Measurements from ENCODE around the gene PNPT1. TPM values are rescaled to one million over a fixed set of nuclear protein-coding genes. Genes with fewer than 3 reads are reported as not detected.
A peak's percentile ranks its signal among the peaks of the same experiment; 100 is the strongest.

Gene PNPT1
- total and polyA plus RNA-seq, 4 donors, result 9.4 to 23.3 (median 16.3) TPM

- H3K9me3 ChIP-seq (ENCODE audit: control insufficient read depth in 4 of 4, insufficient read depth in 3 of 4, low read length in 3 of 4), result no peaks in the 10 kb centered on the region
- H3K27me3 ChIP-seq (ENCODE audit: control insufficient read depth in 3 of 3, insufficient read depth in 3 of 3, low read length in 2 of 3), result no peaks in the 10 kb centered on the region
- no peaks in the 10 kb centered on the region for H3K36me3 ChIP-seq (ENCODE audit: control insufficient read depth in 4 of 4, insufficient read depth in 4 of 4, low read length in 4 of 4)
- no peak overlapping the region for H3K27ac ChIP-seq (ENCODE audit: low read depth in 1 of 2, low read length in 1 of 2)
- DNase-seq, result no peak
- H3K9ac ChIP-seq (ENCODE audit: insufficient read depth in 1 of 2, low read length in 2 of 2), result no peak overlapping the region
- H3K4me3 ChIP-seq, result no peak overlapping the region
- TF ChIP-seq CTCF (IDR thresholded peaks at IDR 0.05; ENCODE audit: control extremely low read depth, extremely low read depth), result no peak
- H3K4me1 ChIP-seq (ENCODE audit: control insufficient read depth in 5 of 5, insufficient read depth in 5 of 5, low read length in 5 of 5), result peaks cover 0 to 3% (median 0%) of the 10 kb centered on the region in 5 donors
- ATAC-seq (ENCODE audit: insufficient read depth, low FRiP score), result no peak
- WGBS, 2 donors, result 20 to 45% methylated on average over 1 of the region's 1 CpG
These were observed 39.7 kb upstream of the PNPT1 start for GRCh38 chr2:55733335-55733734.

- no peaks in the 10 kb centered on the region for H3K36me3 ChIP-seq (ENCODE audit: control insufficient read depth in 4 of 4, insufficient read depth in 4 of 4, low read length in 4 of 4)
- 62 to 74% methylated on average over 4 of the region's 4 CpGs for WGBS, 2 donors
- H3K9ac ChIP-seq (ENCODE audit: insufficient read depth in 1 of 2, low read length in 2 of 2), result no peak overlapping the region
- peaks cover 0 to 3% (median 0%) of the 10 kb centered on the region in 5 donors for H3K4me1 ChIP-seq (ENCODE audit: control insufficient read depth in 5 of 5, insufficient read depth in 5 of 5, low read length in 5 of 5)
- no peak overlapping the region for H3K27ac ChIP-seq (ENCODE audit: low read depth in 1 of 2, low read length in 1 of 2)
- no peak overlapping the region for H3K4me3 ChIP-seq
- ATAC-seq (ENCODE audit: insufficient read depth, low FRiP score) (no peak), DNase-seq (no peak)
- no peaks in the 10 kb centered on the region for H3K9me3 ChIP-seq (ENCODE audit: control insufficient read depth in 4 of 4, insufficient read depth in 3 of 4, low read length in 3 of 4)
- H3K27me3 ChIP-seq (ENCODE audit: control insufficient read depth in 3 of 3, insufficient read depth in 3 of 3, low read length in 2 of 3), result no peaks in the 10 kb centered on the region
- no peak for TF ChIP-seq CTCF (IDR thresholded peaks at IDR 0.05; ENCODE audit: control extremely low read depth, extremely low read depth)
These were observed 39.2 kb upstream of the PNPT1 start for GRCh38 chr2:55732854-55733253.

- Histone ChIP-seq H3K9me3 (ENCODE audit: control insufficient read depth in 4 of 4, insufficient read depth in 3 of 4, low read length in 3 of 4) (no peaks in the 10 kb centered on the region), H3K9ac (ENCODE audit: insufficient read depth in 1 of 2, low read length in 2 of 2) (no peak overlapping the region), H3K27ac (ENCODE audit: low read depth in 1 of 2, low read length in 1 of 2) (no peak overlapping the region)
These were observed 35.6 kb upstream of the PNPT1 start for GRCh38 chr2:55729136-55729685.

More at GRCh38 chr2:55729136-55729685, 35.6 kb upstream of the PNPT1 start:
- Histone ChIP-seq H3K27me3 (ENCODE audit: control insufficient read depth in 3 of 3, insufficient read depth in 3 of 3, low read length in 2 of 3) (no peaks in the 10 kb centered on the region), H3K36me3 (ENCODE audit: control insufficient read depth in 4 of 4, insufficient read depth in 4 of 4, low read length in 4 of 4) (no peaks in the 10 kb centered on the region), H3K4me3 (no peak overlapping the region), H3K4me1 (ENCODE audit: control insufficient read depth in 5 of 5, insufficient read depth in 5 of 5, low read length in 5 of 5) (peaks cover 0 to 3% (median 0%) of the 10 kb centered on the region in 5 donors)
- TF ChIP-seq CTCF (IDR thresholded peaks at IDR 0.05; ENCODE audit: control extremely low read depth, extremely low read depth), result no peak
- DNase-seq (peak in 2 of 3 donors; percentile 25 to 31), ATAC-seq (ENCODE audit: insufficient read depth, low FRiP score) (no peak)
- 62 to 67% methylated on average over 1 of the region's 1 CpG for WGBS, 2 donors
